HepG2 (cell line): ENCODE data around the gene CENPK.

Experiments used
- ARID4A ChIP-seq: sonication (generic); formaldehyde crosslinking; IDR thresholded peaks from 2 replicates; pipeline ENCODE4 v1.5.0; 2020; ENCODE audit warnings: mild to moderate bottlenecking, missing genetic modification reagents, borderline replicate concordance
- ATF3 ChIP-seq: sonication (generic); formaldehyde crosslinking; IDR thresholded peaks from 2 replicates; pipeline ENCODE4 v1.4.0; 2020; ENCODE audit warnings: missing genetic modification reagents
- CEBPB ChIP-seq: IDR thresholded peaks from 2 replicates; pipeline ENCODE4 v1.6.1; 2011; ENCODE audit warnings: low read depth, low read length, improper control_type of control experiment, borderline replicate concordance
- ESRRA ChIP-seq: sonication (generic); formaldehyde crosslinking; IDR thresholded peaks from 2 replicates; pipeline ENCODE4 v1.5.1; 2020; ENCODE audit warnings: mild to moderate bottlenecking, low read depth, missing genetic modification reagents
- HNRNPH1 ChIP-seq: fragments of 200-400 bp; formaldehyde crosslinking; optimal IDR thresholded peaks from 2 replicates; pipeline ENCODE3; 2017; ENCODE audit warnings: mild to moderate bottlenecking, low read depth, low read length
- MBNL3 ChIP-seq: fragments of 250-450 bp; sonication (Bioruptor Pico); conservative IDR thresholded peaks from 2 replicates; pipeline ENCODE4 v1.8.0; 2022; ENCODE audit warnings: mild to moderate bottlenecking, inconsistent platforms
- MYC ChIP-seq: sonication (generic); formaldehyde crosslinking; IDR thresholded peaks from 2 replicates; pipeline ENCODE4 v1.9.0; 2021; ENCODE audit warnings: missing genetic modification reagents, borderline replicate concordance
- NR2C2 ChIP-seq: sonication (generic); formaldehyde crosslinking; IDR thresholded peaks from 2 replicates; pipeline ENCODE4 v1.4.0; 2020; ENCODE audit warnings: missing genetic modification reagents, mild to moderate bottlenecking, moderate library complexity, borderline replicate concordance
- NR2F2 ChIP-seq: IDR thresholded peaks from 2 replicates; pipeline ENCODE4 v1.6.1; 2012; ENCODE audit warnings: low read depth, inconsistent platforms, borderline replicate concordance
- ONECUT2 ChIP-seq: sonication (generic); formaldehyde crosslinking; IDR thresholded peaks from 2 replicates; pipeline ENCODE4 v1.4.0; 2020; ENCODE audit warnings: missing genetic modification reagents
- PAX8 ChIP-seq: sonication (generic); formaldehyde crosslinking; IDR thresholded peaks from 2 replicates; pipeline ENCODE4 v1.8.0; 2022; ENCODE audit warnings: mild to moderate bottlenecking, missing genetic modification reagents, borderline replicate concordance
- SRF ChIP-seq: IDR thresholded peaks from 2 replicates; pipeline ENCODE4 v1.6.1; 2011; ENCODE audit warnings: mild to moderate bottlenecking, low read depth, low read length, moderate library complexity
- ZNF616 ChIP-seq: sonication (generic); formaldehyde crosslinking; IDR thresholded peaks from 2 replicates; pipeline ENCODE4 v1.5.0; 2020; ENCODE audit warnings: low read depth, mild to moderate bottlenecking, missing genetic modification reagents

GRCh38 chr5:65474130-65474711 lies 88.7 kb downstream of the CENPK start:
- TF ChIP-seq SRF (no peak), ATF3 (CRISPR knock-in tag) (no peak), NR2F2 (no peak), ONECUT2 (CRISPR knock-in tag) (no peak), MYC (CRISPR knock-in tag) (no peak), PAX8 (CRISPR knock-in tag) (no peak), ZNF616 (CRISPR knock-in tag) (no peak), CEBPB (no peak), ARID4A (CRISPR knock-in tag) (no peak), ESRRA (CRISPR knock-in tag) (no peak), MBNL3 (CRISPR knock-in tag) (no peak), NR2C2 (CRISPR knock-in tag) (no peak), HNRNPH1 (no peak)
